GM12873 (cell line): ENCODE results near the gene CAT.

Source experiments
- TF ChIP-seq, protein P1 (sequence below): IDR thresholded peaks from 2 replicates; pipeline ENCODE4 v1.5.1; 2012; ENCODE audit warnings: low read depth, mild to moderate bottlenecking, moderate library complexity, low read length, control low read depth; ENCODE audit not compliant: insufficient read depth; ENCODE audit errors: missing control alignments

CAT gene

DNA sequence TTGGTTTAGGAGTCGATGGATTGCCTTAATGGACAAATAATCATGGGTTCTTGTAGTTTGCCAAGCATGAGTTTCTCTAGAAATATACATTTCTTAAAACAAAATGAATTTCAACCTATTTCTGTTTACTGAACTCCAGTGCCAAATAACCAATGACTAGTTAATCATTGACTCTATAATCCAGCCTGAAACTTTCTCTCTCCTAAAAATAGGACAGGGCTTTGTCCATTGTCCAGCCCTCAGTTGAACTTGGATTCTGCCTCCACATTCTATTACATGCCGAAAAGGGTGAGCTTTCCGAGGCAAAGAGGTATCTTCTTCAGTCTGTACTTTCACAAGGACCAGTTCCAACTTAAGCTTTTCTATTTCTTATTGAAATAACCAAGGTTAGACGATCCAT is 23.2 kb upstream of the CAT start:
- TF ChIP-seq, protein P1, sequence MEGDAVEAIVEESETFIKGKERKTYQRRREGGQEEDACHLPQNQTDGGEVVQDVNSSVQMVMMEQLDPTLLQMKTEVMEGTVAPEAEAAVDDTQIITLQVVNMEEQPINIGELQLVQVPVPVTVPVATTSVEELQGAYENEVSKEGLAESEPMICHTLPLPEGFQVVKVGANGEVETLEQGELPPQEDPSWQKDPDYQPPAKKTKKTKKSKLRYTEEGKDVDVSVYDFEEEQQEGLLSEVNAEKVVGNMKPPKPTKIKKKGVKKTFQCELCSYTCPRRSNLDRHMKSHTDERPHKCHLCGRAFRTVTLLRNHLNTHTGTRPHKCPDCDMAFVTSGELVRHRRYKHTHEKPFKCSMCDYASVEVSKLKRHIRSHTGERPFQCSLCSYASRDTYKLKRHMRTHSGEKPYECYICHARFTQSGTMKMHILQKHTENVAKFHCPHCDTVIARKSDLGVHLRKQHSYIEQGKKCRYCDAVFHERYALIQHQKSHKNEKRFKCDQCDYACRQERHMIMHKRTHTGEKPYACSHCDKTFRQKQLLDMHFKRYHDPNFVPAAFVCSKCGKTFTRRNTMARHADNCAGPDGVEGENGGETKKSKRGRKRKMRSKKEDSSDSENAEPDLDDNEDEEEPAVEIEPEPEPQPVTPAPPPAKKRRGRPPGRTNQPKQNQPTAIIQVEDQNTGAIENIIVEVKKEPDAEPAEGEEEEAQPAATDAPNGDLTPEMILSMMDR, result no peak

GRCh38 chr11:34416088-34416487 is 22.6 kb upstream of the CAT start:
- TF ChIP-seq, protein P1, result no peak

- TF ChIP-seq, protein P1, result no peak
These were observed 22.0 kb upstream of the CAT start for GRCh38 chr11:34416766-34417165.

DNA sequence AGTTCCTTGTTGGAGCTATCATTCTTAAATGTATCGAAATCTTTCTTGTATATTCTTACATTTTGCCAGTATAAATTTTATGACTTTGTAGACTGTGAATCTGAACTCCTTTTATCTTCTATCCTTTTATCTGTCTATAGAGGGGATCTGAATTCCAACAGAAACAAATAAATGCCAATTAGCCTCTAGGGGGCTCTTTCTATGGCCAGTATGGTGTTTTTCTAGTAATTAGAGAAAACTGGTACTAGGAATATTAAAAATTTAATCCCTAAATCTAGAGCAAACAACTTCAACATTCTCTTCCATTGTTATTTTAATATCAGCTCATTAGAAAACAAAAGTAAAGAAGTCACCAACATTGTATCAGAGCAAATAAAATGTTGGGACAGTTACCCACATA is 21.5 kb upstream of the CAT start:
- TF ChIP-seq, protein P1, result peak; percentile 8

- TF ChIP-seq, protein P1, result no peak
These were observed 19.6 kb upstream of the CAT start for GRCh38 chr11:34419158-34419557.

GRCh38 chr11:34423300-34423699 is 15.4 kb upstream of the CAT start:
- TF ChIP-seq, protein P1, result no peak

DNA sequence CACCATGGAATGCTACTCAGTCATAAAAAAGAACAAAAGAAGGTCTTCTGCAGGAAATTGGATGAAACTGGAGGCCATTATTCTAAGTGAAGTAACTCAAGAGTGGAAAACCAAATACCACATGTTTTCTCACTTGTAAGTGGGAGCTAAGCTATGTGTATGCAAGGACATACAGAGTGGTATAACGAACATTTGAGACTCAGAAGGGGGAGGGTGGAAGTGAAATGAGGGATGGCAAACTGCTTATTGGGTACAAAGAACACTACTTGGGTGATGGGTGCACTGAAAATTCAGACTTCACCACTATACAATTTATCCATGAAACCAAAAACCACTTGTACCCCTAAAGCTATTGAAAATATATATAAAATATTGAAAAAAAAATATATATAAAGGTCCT is 13.4 kb upstream of the CAT start:
- TF ChIP-seq, protein P1, result no peak
